H1 (cell line): ENCODE data around the gene NID1. TPM values are rescaled to one million over a fixed set of nuclear protein-coding genes. Genes with fewer than 3 reads are reported as not detected.

Source experiments
- CTCF ChIA-PET: fragments of 300-600 bp; sonication (Branson Sonifier 250); formaldehyde crosslinking; loops from one replicate; lab custom pipeline; 2021; ENCODE audit not compliant: partially characterized antibody; lab: Charles Lee
- POLR2A ChIA-PET: fragments of 300-600 bp; sonication (Branson Sonifier 250); formaldehyde crosslinking; loops from one replicate; lab custom pipeline; 2021; ENCODE audit warnings: inconsistent platforms; ENCODE audit not compliant: partially characterized antibody; lab: Charles Lee
- DNase-seq, 2 experiments: peaks; one replicate each; pipeline versions ENCODE4 v3.0.0 to v3.0.0-alpha.2; 2010 to 2022; ENCODE audit warnings: low spot score in 2 of 2, low read depth in 1 of 2, mixed read lengths in 1 of 2
- FAIRE-seq: peaks from 2 replicates; lab custom pipeline; 2011; peaks lifted over from hg19 to GRCh38; lab: Jason Lieb, UNC
- H2AFZ ChIP-seq: 2 replicates; pipeline ENCODE4 v1.8.1; 2012; ENCODE audit warnings: low read length, inconsistent platforms
- H2AK5ac ChIP-seq: 2 replicates; pipeline ENCODE4 v1.6.1; 2013; ENCODE audit warnings: low read depth, low read length
- H2BK120ac ChIP-seq: replicated peaks from 2 replicates; pipeline ENCODE3; 2013; ENCODE audit warnings: low read depth, low read length, inconsistent platforms
- H2BK12ac ChIP-seq: 2 replicates; pipeline ENCODE4 v1.6.1; 2013; ENCODE audit warnings: low read depth, low read length
- H2BK15ac ChIP-seq: 2 replicates; pipeline ENCODE4 v1.6.1; 2013; ENCODE audit warnings: low read length
- H2BK20ac ChIP-seq: 2 replicates; pipeline ENCODE4 v1.6.1; 2013; ENCODE audit warnings: low read length
- H2BK5ac ChIP-seq: 2 replicates; pipeline ENCODE4 v1.6.1; 2013; ENCODE audit warnings: low read depth, low read length
- H3K14ac ChIP-seq: 2 replicates; pipeline ENCODE4 v1.6.1; 2013; ENCODE audit warnings: inconsistent platforms; ENCODE audit not compliant: insufficient read length
- H3K18ac ChIP-seq: 2 replicates; pipeline ENCODE4 v1.6.1; 2013; ENCODE audit warnings: low read length; ENCODE audit errors: extremely low read depth
- H3K23ac ChIP-seq: 2 replicates; pipeline ENCODE4 v1.6.1; 2013; ENCODE audit warnings: inconsistent platforms; ENCODE audit not compliant: insufficient read length
- H3K23me2 ChIP-seq: 2 replicates; pipeline ENCODE4 v1.6.1; 2013; ENCODE audit warnings: low read depth, low read length
- H3K27ac ChIP-seq: 2 replicates; pipeline ENCODE4 v1.6.1; 2011; ENCODE audit warnings: low read depth, low read length, inconsistent platforms
- H3K27me3 ChIP-seq, 4 experiments: replicated peaks in 1 of 4; 1 replicate in 1 of 4; 2 replicates in 3 of 4; pipeline versions ENCODE4 v1.6.1 to v1.8.1; 2011 to 2013; ENCODE audit warnings: low read length in 3 of 4, mild to moderate bottlenecking in 3 of 4, inconsistent platforms in 2 of 4, mixed read lengths in 2 of 4, moderate library complexity in 1 of 4; ENCODE audit not compliant: control insufficient read depth in 3 of 4, insufficient read depth in 3 of 4; ENCODE audit errors: extremely low read depth in 1 of 4
- H3K36me3 ChIP-seq, 4 experiments: 2 replicates each; pipeline versions ENCODE4 v1.6.1 to v1.8.1; 2011 to 2013; ENCODE audit warnings: mild to moderate bottlenecking in 4 of 4, low read length in 3 of 4, moderate library complexity in 2 of 4, control low read depth in 1 of 4, inconsistent platforms in 1 of 4; ENCODE audit not compliant: insufficient read depth in 4 of 4, control insufficient read depth in 2 of 4
- H3K4ac ChIP-seq: replicated peaks from 2 replicates; pipeline ENCODE3; 2013; ENCODE audit warnings: low read length, low read depth, mixed read lengths, inconsistent platforms; ENCODE audit not compliant: insufficient read length
- H3K4me1 ChIP-seq, 4 experiments: replicated peaks in 1 of 4; 1 replicate in 1 of 4; 2 replicates in 3 of 4; pipeline versions ENCODE4 v1.6.1 to v1.8.1; 2011 to 2013; ENCODE audit warnings: low read length in 3 of 4, inconsistent platforms in 2 of 4, mixed read lengths in 1 of 4; ENCODE audit not compliant: insufficient read depth in 4 of 4, control insufficient read depth in 3 of 4
- H3K4me2 ChIP-seq, 2 experiments: 2 replicates each; pipeline versions ENCODE4 v1.6.1 to v1.8.1; 2011 to 2013; ENCODE audit warnings: low read depth in 2 of 2, low read length in 2 of 2, control low read depth in 1 of 2, inconsistent platforms in 1 of 2, mild to moderate bottlenecking in 1 of 2; ENCODE audit not compliant: insufficient read depth in 1 of 2
- H3K4me3 ChIP-seq, 4 experiments: fragments of 200-600, 300-600 bp in 1 of 4; sonication (generic), shearing (Covaris generic), sonication (Bioruptor Twin) in 1 of 4; 2 replicates each; pipeline versions ENCODE4 v1.5.1 to v1.8.1; 2011 to 2016; ENCODE audit warnings: low read length in 4 of 4, low read depth in 3 of 4, control low read depth in 2 of 4, inconsistent platforms in 2 of 4, mild to moderate bottlenecking in 2 of 4, mixed read lengths in 1 of 4, moderate library complexity in 1 of 4; ENCODE audit not compliant: insufficient read depth in 2 of 4; ENCODE audit errors: extremely low read depth in 1 of 4
- H3K56ac ChIP-seq: replicated peaks from 2 replicates; pipeline ENCODE3; 2013; ENCODE audit warnings: low read depth, mild to moderate bottlenecking, mixed read lengths, low read length, inconsistent platforms; ENCODE audit not compliant: insufficient read length
- H3K79me1 ChIP-seq: 2 replicates; pipeline ENCODE4 v1.6.1; 2013; ENCODE audit warnings: low read depth, low read length, control low read depth
- H3K79me2 ChIP-seq, 2 experiments: 2 replicates each; pipeline versions ENCODE4 v1.6.1 to v1.8.1; 2012 to 2013; ENCODE audit warnings: low read length in 2 of 2, mild to moderate bottlenecking in 2 of 2, inconsistent platforms in 1 of 2; ENCODE audit not compliant: insufficient read depth in 2 of 2, control insufficient read depth in 1 of 2
- H3K9ac ChIP-seq, 4 experiments: replicated peaks in 1 of 4; 1 replicate in 1 of 4; 2 replicates in 3 of 4; pipeline versions ENCODE4 v1.6.1 to v1.8.1; 2011 to 2013; ENCODE audit warnings: low read depth in 3 of 4, low read length in 3 of 4, control low read depth in 2 of 4, mild to moderate bottlenecking in 2 of 4, moderate library complexity in 2 of 4, inconsistent platforms in 1 of 4; ENCODE audit errors: extremely low read depth in 1 of 4
- H3K9me3 ChIP-seq, 2 experiments: 2 replicates each; pipeline versions ENCODE4 v1.6.1 to v1.8.1; 2012 to 2013; ENCODE audit warnings: mild to moderate bottlenecking in 2 of 2, moderate library complexity in 2 of 2, control low read depth in 1 of 2, inconsistent platforms in 1 of 2, low read depth in 1 of 2, low read length in 1 of 2, mixed read lengths in 1 of 2; ENCODE audit not compliant: insufficient read depth in 2 of 2
- H4K20me1 ChIP-seq, 2 experiments: replicated peaks in 1 of 2; 2 replicates each; pipeline versions ENCODE3 to v1.8.1; 2011 to 2013; ENCODE audit warnings: inconsistent platforms in 2 of 2, low read length in 2 of 2, mild to moderate bottlenecking in 1 of 2; ENCODE audit not compliant: insufficient read depth in 2 of 2, control insufficient read depth in 1 of 2
- H4K5ac ChIP-seq: 2 replicates; pipeline ENCODE4 v1.6.1; 2013; ENCODE audit warnings: low read length, low read depth, mixed read lengths, inconsistent platforms; ENCODE audit not compliant: insufficient read length
- H4K8ac ChIP-seq: 2 replicates; pipeline ENCODE4 v1.8.0; 2013; ENCODE audit warnings: mild to moderate bottlenecking, moderate library complexity, low read length, inconsistent platforms; ENCODE audit not compliant: insufficient read depth; ENCODE audit errors: extremely low read depth
- H4K91ac ChIP-seq: replicated peaks from 2 replicates; pipeline ENCODE3; 2013; ENCODE audit warnings: low read length, mixed read lengths, inconsistent platforms; ENCODE audit not compliant: insufficient read length
- CBX5 ChIP-seq: fragments of 300-800, 300-1000 bp; sonication (generic); IDR thresholded peaks from 2 replicates; pipeline ENCODE4 v1.7.1; 2016; ENCODE audit warnings: antibody characterized with exemption, low read length, low read depth
- SP2 ChIP-seq: IDR thresholded peaks from 2 replicates; pipeline ENCODE4 v1.6.1; 2012; ENCODE audit warnings: mild to moderate bottlenecking, low read length, inconsistent platforms
- WGBS, 2 experiments: shearing (Covaris generic) in 1 of 2; methylation state at CpG; one replicate each; pipeline versions ENCODE4 v1.1.6 to v1.1.7; 2013 to 2015; ENCODE audit warnings: low lambda C conversion rate in 2 of 2, mixed read lengths in 2 of 2, inconsistent platforms in 1 of 2, low coverage in 1 of 2, missing lambda C conversion rate in 1 of 2; ENCODE audit not compliant: insufficient replicate concordance in 2 of 2, insufficient coverage in 1 of 2, insufficient read length in 1 of 2; ENCODE audit errors: extremely low coverage in 1 of 2, missing lambda C conversion rate in 1 of 2; 5-methylcytosine and 5-hydroxymethylcytosine counted together
- polyA plus RNA-seq, 7 experiments: library from polyadenylated mRNA; depleted of rRNA in 3 of 7; stranded (reverse) in 5 of 7; unstranded in 2 of 7; fragments of >200 nt in 5 of 7; fragments of 200-250 nt in 2 of 7; gene quantifications; 1 replicate in 5 of 7; 2 replicates in 1 of 7; 4 replicates in 1 of 7; pipeline versions ENCODE4 v1.2.1 to v1.2.3, GENCODE V29; 2011 to 2013; ENCODE audit warnings: missing spikeins in 2 of 7, mixed read lengths in 2 of 7
- total RNA-seq: library from RNA; stranded (reverse); fragmentation: NEBNext Ultra II Directional; extraction: Animal tissue kit (Norgen Biotek cat#: 25700); gene quantifications from 2 replicates; pipeline ENCODE4 v1.2.1, GENCODE V29; 2021

Gene NID1
- total and polyA plus RNA-seq, 2 of the 8 experiments (the other 6 are each of a cell fraction or from before 2014, with no cell fraction given), result 20.9 to 25.4 TPM

DNA sequence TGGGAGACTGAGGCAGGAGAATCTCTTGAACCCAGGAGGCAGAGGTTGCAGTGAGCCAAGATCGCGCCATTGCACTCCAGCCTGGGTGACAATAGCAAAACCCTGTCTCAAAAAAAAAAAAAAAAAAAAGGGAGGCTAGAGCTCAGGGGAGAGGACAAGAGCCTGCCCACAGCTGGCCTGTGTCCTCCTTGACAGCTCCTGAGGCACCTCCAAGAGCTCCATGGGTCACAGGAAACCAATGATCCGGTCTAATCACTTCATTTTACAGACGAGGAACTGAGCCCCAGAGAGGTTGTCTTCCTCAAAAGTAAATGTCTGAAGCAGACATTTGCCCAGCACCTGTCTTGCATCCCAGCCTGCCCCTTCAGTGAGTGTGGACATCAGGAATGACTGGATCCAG is 49.4 kb downstream of the NID1 start:
- Histone ChIP-seq H3K14ac (no peak overlapping the region), H3K23ac (no peak overlapping the region), H3K9me3 (no peaks in the 10 kb centered on the region), H2BK12ac (no peak overlapping the region), H3K36me3 (no peaks in the 10 kb centered on the region), H2BK20ac (no peak overlapping the region), H3K27ac (no peak overlapping the region), H3K23me2 (no peaks in the 10 kb centered on the region), H3K4me3 (no peak overlapping the region), H4K5ac (no peak overlapping the region), H2AFZ (no peak overlapping the region), H3K9ac (no peak overlapping the region), H2BK5ac (no peak overlapping the region), H4K8ac (no peak overlapping the region), H3K27me3 (no peaks in the 10 kb centered on the region), H2AK5ac (no peak overlapping the region), H2BK120ac (no peak overlapping the region), H3K4me2 (no peak overlapping the region), H3K18ac (no peak overlapping the region), H3K4me1 (no peaks in the 10 kb centered on the region), H4K20me1 (no peaks in the 10 kb centered on the region), H3K79me2 (no peaks in the 10 kb centered on the region), H2BK15ac (no peak overlapping the region), H3K4ac (no peak overlapping the region), H3K79me1 (no peaks in the 10 kb centered on the region), H3K56ac (no peak overlapping the region), H4K91ac (no peak overlapping the region)
- CTCF ChIA-PET, result no interaction called here
- TF ChIP-seq CBX5, result no peak
- TF ChIP-seq SP2, result no peak
- POLR2A ChIA-PET, result no interaction called here
- DNase-seq, result no peak
- WGBS, 2 experiments, result 94% methylated on average over 2 of the region's 4 CpGs; no CpG with 5 or more reads in 1 of the 2 experiments
- FAIRE-seq, result no peak
